HL-60 (cell line): ENCODE measurements around the gene FAN1.

ENCODE experiments used
- DNase-seq, 2 experiments: peaks; one replicate each; pipeline ENCODE4 v3.0.0-alpha.2; 2010 to 2020; ENCODE audit warnings: low read depth in 1 of 2, low spot score in 1 of 2
- H3K27ac ChIP-seq: fragments of 250-450 bp; sonication (Bioruptor Pico); replicated peaks from 2 replicates; pipeline ENCODE4 v1.5.1; 2020; ENCODE audit warnings: mild to moderate bottlenecking, moderate library complexity
- H3K27me3 ChIP-seq: fragments of 250-450 bp; sonication (Bioruptor Pico); 2 replicates; pipeline ENCODE4 v1.5.1; 2021; ENCODE audit warnings: mild to moderate bottlenecking, moderate library complexity; ENCODE audit not compliant: insufficient read depth, poor library complexity, severe bottlenecking
- H3K4me3 ChIP-seq: replicated peaks from 2 replicates; pipeline ENCODE4 v1.5.1; 2011; ENCODE audit warnings: mild to moderate bottlenecking, control low read depth, low read length; ENCODE audit not compliant: insufficient read depth
- CTCF ChIP-seq: IDR thresholded peaks from one replicate; pipeline ENCODE4 v1.5.1; 2011; ENCODE audit warnings: low read length, control low read depth, inconsistent platforms; ENCODE audit not compliant: insufficient read depth
- GABPA ChIP-seq: IDR thresholded peaks from 2 replicates; pipeline ENCODE4 v1.6.1; 2012; ENCODE audit warnings: low read depth
- POLR2AphosphoS5 ChIP-seq: IDR thresholded peaks from 2 replicates; pipeline ENCODE4 v1.6.1; 2012; ENCODE audit warnings: low read depth
- SPI1 ChIP-seq: IDR thresholded peaks from 2 replicates; pipeline ENCODE4 v1.6.1; 2012; ENCODE audit warnings: low read depth, mild to moderate bottlenecking, borderline replicate concordance
- long read RNA-seq: library from polyadenylated mRNA; unstranded; transcript quantifications from one replicate; pipeline ENCODE4 v2.0.0, GENCODE V29; 2020
- TF ChIP-seq, protein P1 (sequence below): IDR thresholded peaks from 2 replicates; pipeline ENCODE4 v1.6.1; 2012; ENCODE audit warnings: low read depth; ENCODE audit not compliant: insufficient replicate concordance

The FAN1 gene
- long read RNA-seq, partial matches to known transcripts, result 13 of 26 reads
- long read RNA-seq, other reads (novel, unspliced or antisense), result 13 of 26 reads

- H3K27ac ChIP-seq, result peak within 1 kb of the TSS; percentile 63
- H3K4me3 ChIP-seq, result no peak within 1 kb of the TSS; the same call in 1 of the 2 replicates
- peak in 1 of 2 experiments; percentile 79 for DNase-seq
- no peaks in the 10 kb centered on the region for H3K27me3 ChIP-seq
- TF ChIP-seq POLR2AphosphoS5 (no peak), CTCF (no peak), SPI1 (no peak), GABPA (no peak)
- TF ChIP-seq, protein P1, sequence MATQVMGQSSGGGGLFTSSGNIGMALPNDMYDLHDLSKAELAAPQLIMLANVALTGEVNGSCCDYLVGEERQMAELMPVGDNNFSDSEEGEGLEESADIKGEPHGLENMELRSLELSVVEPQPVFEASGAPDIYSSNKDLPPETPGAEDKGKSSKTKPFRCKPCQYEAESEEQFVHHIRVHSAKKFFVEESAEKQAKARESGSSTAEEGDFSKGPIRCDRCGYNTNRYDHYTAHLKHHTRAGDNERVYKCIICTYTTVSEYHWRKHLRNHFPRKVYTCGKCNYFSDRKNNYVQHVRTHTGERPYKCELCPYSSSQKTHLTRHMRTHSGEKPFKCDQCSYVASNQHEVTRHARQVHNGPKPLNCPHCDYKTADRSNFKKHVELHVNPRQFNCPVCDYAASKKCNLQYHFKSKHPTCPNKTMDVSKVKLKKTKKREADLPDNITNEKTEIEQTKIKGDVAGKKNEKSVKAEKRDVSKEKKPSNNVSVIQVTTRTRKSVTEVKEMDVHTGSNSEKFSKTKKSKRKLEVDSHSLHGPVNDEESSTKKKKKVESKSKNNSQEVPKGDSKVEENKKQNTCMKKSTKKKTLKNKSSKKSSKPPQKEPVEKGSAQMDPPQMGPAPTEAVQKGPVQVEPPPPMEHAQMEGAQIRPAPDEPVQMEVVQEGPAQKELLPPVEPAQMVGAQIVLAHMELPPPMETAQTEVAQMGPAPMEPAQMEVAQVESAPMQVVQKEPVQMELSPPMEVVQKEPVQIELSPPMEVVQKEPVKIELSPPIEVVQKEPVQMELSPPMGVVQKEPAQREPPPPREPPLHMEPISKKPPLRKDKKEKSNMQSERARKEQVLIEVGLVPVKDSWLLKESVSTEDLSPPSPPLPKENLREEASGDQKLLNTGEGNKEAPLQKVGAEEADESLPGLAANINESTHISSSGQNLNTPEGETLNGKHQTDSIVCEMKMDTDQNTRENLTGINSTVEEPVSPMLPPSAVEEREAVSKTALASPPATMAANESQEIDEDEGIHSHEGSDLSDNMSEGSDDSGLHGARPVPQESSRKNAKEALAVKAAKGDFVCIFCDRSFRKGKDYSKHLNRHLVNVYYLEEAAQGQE, result no peak
Observed at GRCh38 chr15:30903497-30904187, at the start of gene FAN1. TSS of gene FAN1 (plus strand) at chr15:30903915. CDS start at chr15:30904664, 749 bp downstream.

DNA sequence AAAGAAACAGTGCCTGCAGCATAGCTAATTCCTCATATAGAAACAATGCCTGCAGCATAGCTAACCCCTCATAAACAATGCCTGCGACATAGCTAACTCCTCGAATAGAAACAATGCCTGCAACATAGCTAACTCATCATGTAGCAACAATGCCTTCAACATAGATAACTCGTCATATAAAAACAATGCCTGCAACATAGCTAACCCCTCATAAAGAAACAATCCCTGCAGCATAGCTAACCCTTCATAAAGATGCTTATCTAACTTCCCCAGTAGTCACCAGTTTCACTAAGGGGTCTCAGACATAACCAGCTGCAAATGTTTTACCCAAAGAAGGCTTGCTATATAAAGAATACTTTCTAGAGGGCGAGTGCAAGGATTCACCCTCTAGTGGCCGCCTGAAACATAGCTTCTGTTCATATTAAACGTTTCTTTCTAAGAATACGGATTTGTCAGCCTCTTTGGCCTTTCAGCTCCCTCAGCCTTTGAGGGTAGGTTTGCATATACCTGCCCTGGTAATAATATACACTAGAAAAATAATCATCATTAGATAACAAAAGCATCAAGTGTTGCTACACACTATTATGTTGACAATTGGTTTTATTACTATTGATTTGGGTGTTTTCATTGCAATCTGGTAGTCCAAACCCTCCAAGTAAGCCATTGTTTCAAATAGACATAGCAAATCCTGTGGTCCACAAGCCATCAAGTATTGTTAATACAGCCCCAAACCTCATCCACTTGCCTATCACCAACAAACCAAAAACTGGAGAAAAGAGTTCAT is 44.4 kb upstream of the FAN1 start:
- DNase-seq, result peak in 1 of 2 experiments; percentile 9
- Histone ChIP-seq H3K27ac (no peak overlapping the region), H3K27me3 (no peaks in the 10 kb centered on the region), H3K4me3 (no peak overlapping the region)
- TF ChIP-seq CTCF, result peak; percentile 59
- TF ChIP-seq POLR2AphosphoS5, result no peak

DNA sequence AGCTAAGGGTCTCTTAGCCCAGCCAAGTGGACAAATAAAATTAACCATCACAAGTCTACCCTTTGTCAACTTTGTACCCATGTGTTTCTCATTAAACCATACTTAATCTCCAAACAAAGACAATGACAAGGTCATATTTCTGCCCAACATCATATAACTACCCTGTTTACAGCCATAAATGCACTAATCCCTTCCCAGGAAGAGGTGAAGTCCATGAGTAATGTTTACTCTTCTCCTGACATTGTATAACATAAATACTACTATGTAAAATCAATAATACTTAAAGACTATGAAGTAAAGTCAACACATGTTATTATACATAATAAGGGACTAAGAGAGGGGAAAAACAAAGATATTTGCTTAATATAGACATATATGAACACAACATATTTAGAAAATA is 38.5 kb upstream of the FAN1 start:
- Histone ChIP-seq H3K4me3 (no peak overlapping the region), H3K27ac (no peak overlapping the region), H3K27me3 (no peaks in the 10 kb centered on the region)
- no peak for TF ChIP-seq POLR2AphosphoS5
- TF ChIP-seq, protein P1, result no peak
- TF ChIP-seq GABPA, result no peak
- TF ChIP-seq SPI1, result no peak
- DNase-seq, result no peak

- no peaks in the 10 kb centered on the region for H3K27me3 ChIP-seq
- DNase-seq, result no peak
- no peak overlapping the region for H3K4me3 ChIP-seq
- H3K27ac ChIP-seq, result no peak overlapping the region
- TF ChIP-seq, protein P1, result no peak
- TF ChIP-seq GABPA (no peak), SPI1 (no peak), CTCF (no peak), POLR2AphosphoS5 (no peak)
Observed at GRCh38 chr15:30870681-30871080, 33.0 kb upstream of the FAN1 start.
